Measurements from ENCODE around the gene TNFRSF1B. TPM values are rescaled to one million over a fixed set of nuclear protein-coding genes. Genes with fewer than 3 reads are reported as not detected.
A peak's percentile ranks its signal among the peaks of the same experiment; 100 is the strongest.

TNFRSF1B gene
- 2.4 and 3.3 TPM in 2 replicates for total RNA-seq (ENCODE audit: low replicate concordance)
- long read RNA-seq, result 0 reads

DNA sequence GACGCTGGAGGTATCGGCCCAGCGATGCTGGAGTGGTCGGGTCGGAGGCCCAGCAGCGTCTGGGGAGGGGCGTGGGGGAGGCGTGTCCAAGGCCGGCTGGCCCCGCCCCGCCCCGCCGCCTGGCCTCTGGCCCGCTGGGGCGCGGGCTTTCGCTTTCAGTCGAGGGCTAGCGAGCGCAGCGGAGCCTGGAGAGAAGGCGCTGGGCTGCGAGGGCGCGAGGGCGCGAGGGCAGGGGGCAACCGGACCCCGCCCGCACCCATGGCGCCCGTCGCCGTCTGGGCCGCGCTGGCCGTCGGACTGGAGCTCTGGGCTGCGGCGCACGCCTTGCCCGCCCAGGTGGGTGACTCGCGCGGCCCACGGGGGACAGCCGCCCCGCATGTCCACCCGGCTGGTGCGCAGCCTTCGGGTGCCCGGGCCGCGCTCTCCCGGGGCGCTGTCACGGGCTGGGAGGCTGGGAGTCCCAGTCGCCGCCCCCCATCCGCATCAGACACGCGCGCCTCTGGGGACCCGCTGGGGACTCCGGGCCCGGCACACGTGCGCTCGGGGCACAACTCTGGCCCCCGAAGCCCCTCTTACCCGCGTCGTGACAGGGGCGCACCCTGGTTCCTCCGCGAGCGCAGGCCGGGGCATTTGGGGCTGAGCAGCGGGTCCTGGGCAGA lies at the start of gene TNFRSF1B:
TNFRSF1B (plus strand) TSS at position 158 of the 659 bp plus-strand sequence; CDS start at position 259, 101 bp downstream.
- peak within 1 kb of the TSS; percentile 82 for H3K4me3 Mint-ChIP-seq
- no peaks in the 10 kb centered on the region for H3K36me3 Mint-ChIP-seq
- no peaks in the 10 kb centered on the region for H3K9me3 Mint-ChIP-seq
- no peak for TF ChIP-seq CTCF (conservative IDR thresholded peaks at IDR 0.05)
- no peak for DNase-seq (ENCODE audit: extremely low spot score, unreplicated experiment)
- peaks cover 14% of the 10 kb centered on the region for H3K4me1 Mint-ChIP-seq (ENCODE audit: unreplicated experiment)
- no peak within 1 kb of the TSS for H3K27ac Mint-ChIP-seq
- H3K27me3 Mint-ChIP-seq, result peaks cover 48% of the 10 kb centered on the region

- H3K9me3 Mint-ChIP-seq, result no peaks in the 10 kb centered on the region
- peaks cover 20% of the 10 kb centered on the region for H3K27me3 Mint-ChIP-seq
- H3K36me3 Mint-ChIP-seq, result no peaks in the 10 kb centered on the region
- no peak overlapping the region for H3K4me3 Mint-ChIP-seq
- no peak overlapping the region for H3K27ac Mint-ChIP-seq
- DNase-seq (ENCODE audit: extremely low spot score, unreplicated experiment), result no peak
- H3K4me1 Mint-ChIP-seq (ENCODE audit: unreplicated experiment), result no peaks in the 10 kb centered on the region
- TF ChIP-seq CTCF (conservative IDR thresholded peaks at IDR 0.05), result no peak
These were observed 45.4 kb upstream of the TNFRSF1B start for GRCh38 chr1:12121212-12122003.

DNA sequence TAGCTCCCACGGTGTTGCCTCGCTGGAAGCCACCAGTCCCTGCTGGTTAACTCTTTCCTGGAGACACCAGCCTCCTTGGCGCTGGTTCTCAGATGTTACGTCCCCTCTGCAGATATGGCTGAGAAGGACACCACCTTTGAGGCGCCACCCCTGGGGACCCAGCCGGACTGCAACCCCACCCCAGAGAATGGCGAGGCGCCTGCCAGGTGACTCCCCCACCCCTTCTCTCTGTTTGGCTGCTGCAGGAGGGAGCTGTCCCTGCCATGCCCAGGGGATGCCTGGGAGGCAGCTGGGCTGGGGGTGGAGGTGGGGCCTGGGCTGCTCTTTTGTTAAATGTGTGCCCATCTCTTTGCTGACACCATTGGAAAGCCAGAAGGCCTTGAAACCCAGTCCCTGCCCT lies 43.6 kb upstream of the TNFRSF1B start:
- H3K27me3 Mint-ChIP-seq, result peaks cover 20% of the 10 kb centered on the region
- no peaks in the 10 kb centered on the region for H3K36me3 Mint-ChIP-seq
- no peak overlapping the region for H3K27ac Mint-ChIP-seq
- no peak overlapping the region for H3K4me3 Mint-ChIP-seq
- no peaks in the 10 kb centered on the region for H3K4me1 Mint-ChIP-seq (ENCODE audit: unreplicated experiment)
- no peak for TF ChIP-seq CTCF (conservative IDR thresholded peaks at IDR 0.05)
- DNase-seq (ENCODE audit: extremely low spot score, unreplicated experiment), result no peak
- H3K9me3 Mint-ChIP-seq, result no peaks in the 10 kb centered on the region

DNA sequence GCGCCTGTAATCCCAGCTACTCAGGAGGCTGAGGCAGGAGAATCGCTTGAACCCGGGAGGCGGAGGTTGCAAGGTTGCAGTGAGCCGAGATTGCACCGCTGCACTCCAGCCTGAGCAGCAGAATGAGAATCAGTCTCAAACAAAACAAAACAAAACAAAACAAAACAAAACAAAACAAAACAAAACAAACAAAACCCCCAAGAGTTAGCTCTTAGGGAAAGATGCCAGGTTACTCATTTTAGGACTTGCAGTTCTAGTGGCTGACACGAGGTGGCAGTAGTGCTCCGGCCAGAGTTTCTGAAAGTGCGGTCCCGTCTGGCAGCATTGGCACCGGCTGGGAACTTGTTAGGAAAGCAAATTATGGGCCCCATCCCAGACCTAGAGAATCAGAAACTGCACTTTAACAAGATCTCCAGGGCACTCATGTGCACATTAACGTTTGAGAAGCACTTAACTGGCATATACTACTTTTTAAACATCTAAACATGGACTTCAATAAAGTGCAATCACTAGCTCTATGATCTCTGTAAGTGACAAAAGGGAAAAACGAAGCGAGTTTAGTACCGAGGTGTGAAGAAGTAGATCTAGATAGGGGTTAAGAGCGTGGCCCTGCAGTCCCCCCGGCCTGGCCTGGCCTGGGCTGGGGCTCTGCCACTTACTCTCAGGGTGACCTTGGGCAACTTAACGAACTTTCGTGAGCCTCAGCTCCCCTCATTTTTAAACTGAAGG lies 41.9 kb upstream of the TNFRSF1B start:
- Mint-ChIP-seq H3K4me3 (no peak overlapping the region), H3K27me3 (peaks cover 20% of the 10 kb centered on the region), H3K36me3 (no peaks in the 10 kb centered on the region), H3K27ac (no peak overlapping the region), H3K4me1 (ENCODE audit: unreplicated experiment) (peaks cover 1% of the 10 kb centered on the region), H3K9me3 (no peaks in the 10 kb centered on the region)
- peak; percentile 83 for DNase-seq (ENCODE audit: extremely low spot score, unreplicated experiment)
- TF ChIP-seq CTCF (conservative IDR thresholded peaks at IDR 0.05), result peak; percentile 98

DNA sequence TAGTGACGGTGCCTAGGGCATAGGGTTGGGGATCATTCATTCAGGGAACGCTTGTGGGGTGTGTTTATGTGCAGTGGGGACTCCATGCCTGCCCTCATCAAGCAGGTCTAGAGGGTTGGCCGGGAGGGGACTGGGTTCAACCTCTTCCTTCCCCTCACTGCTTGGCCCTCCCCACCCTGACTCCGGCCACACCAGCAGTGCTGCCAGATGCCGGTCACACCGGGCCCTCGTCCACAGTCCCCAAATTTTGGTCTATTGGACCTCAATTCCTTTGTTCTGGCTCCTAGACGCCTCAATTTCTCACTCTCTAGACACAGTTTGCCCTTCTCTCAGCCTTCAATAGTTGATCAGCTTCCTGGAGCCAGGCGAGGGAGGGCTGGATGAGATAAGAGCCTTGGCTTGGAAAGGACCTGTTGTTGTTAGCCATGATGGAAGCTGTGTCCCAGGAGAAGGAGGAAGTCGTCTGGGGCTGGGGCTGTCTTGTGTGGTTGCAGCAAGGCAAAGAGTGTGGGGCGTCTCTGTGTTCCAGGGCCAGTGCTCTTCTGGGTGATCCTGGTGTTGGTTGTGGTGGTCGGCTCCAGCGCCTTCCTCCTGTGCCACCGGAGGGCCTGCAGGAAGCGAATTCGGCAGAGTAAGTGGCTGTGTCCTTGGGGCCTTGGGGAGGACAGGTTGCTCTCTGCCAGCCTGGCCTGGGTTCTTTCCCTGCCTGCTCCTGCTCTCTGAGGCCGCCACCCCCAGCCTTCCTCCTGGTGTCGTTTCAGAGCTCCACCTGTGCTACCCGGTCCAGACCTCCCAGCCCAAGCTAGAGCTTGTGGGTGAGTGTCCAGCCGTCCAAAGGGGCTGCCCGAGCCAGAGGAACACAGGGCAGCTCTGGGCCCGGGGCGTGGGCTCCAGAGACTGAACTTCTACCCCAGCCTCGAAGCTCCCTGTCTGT lies 41.1 kb upstream of the TNFRSF1B start:
- no peaks in the 10 kb centered on the region for H3K9me3 Mint-ChIP-seq
- no peak overlapping the region for H3K4me3 Mint-ChIP-seq
- H3K36me3 Mint-ChIP-seq, result no peaks in the 10 kb centered on the region
- DNase-seq (ENCODE audit: extremely low spot score, unreplicated experiment), result no peak
- H3K27ac Mint-ChIP-seq, result peak overlapping the region; percentile 50
- peaks cover 9% of the 10 kb centered on the region for H3K4me1 Mint-ChIP-seq (ENCODE audit: unreplicated experiment)
- no peak for TF ChIP-seq CTCF (conservative IDR thresholded peaks at IDR 0.05)
- H3K27me3 Mint-ChIP-seq, result peaks cover 16% of the 10 kb centered on the region

All from type B pancreatic cell (in vitro differentiated cells).